ENCODE results near the gene SOAT2.
"Not testable (repeated sequence)": the region's sequence is repeated elsewhere in the genome, so short reads cannot be mapped to it uniquely, and the experiment has no call there.

The SOAT2 gene

GRCh38 chr12:53099071-53099882 lies 4.0 kb upstream of the SOAT2 start:
- Histone ChIP-seq H3K27ac (peak overlapping the region in 17 of 21 experiments; percentile 6 to 88 (median 73)), H3K4me3 (no peak overlapping the region)

GRCh38 chr12:53100466-53101151 lies 2.7 kb upstream of the SOAT2 start:
- Histone ChIP-seq H3K27ac (no peak overlapping the region), H3K4me3 (no peak overlapping the region)

- Histone ChIP-seq H3K4me3 (no peak overlapping the region), H3K27ac (no peak overlapping the region)
Observed at GRCh38 chr12:53101266-53101665, 2.0 kb upstream of the SOAT2 start.

GRCh38 chr12:53101931-53102781 lies 1.1 kb upstream of the SOAT2 start:
- no peak overlapping the region for H3K4me3 ChIP-seq
- peak overlapping the region in 6 of 21 experiments; percentile 16 to 59 (median 30) for H3K27ac ChIP-seq

GRCh38 chr12:53103860-53104305 lies 597 bp downstream of the SOAT2 start:
- Histone ChIP-seq H3K27ac (peak overlapping the region in 3 of 21 experiments; percentile 34 to 59 (median 37)), H3K4me3 (no peak overlapping the region)

GRCh38 chr12:53105256-53105655 lies 2.0 kb downstream of the SOAT2 start:
- no peak overlapping the region for H3K4me3 ChIP-seq

GRCh38 chr12:53105712-53106439 lies 2.6 kb downstream of the SOAT2 start:
- Histone ChIP-seq H3K4me3 (no peak overlapping the region), H3K27ac (no peak overlapping the region)

More at GRCh38 chr12:53105256-53105655, 2.0 kb downstream of the SOAT2 start:
- H3K27ac ChIP-seq, result no peak overlapping the region

- no peak overlapping the region for H3K27ac ChIP-seq
- no peak overlapping the region for H3K4me3 ChIP-seq
Observed at GRCh38 chr12:53107122-53107521, 3.8 kb downstream of the SOAT2 start.

GRCh38 chr12:53112431-53112830 lies 9.1 kb downstream of the SOAT2 start:
- H3K4me3 ChIP-seq, H3K27ac ChIP-seq: not testable (repeated sequence)

- no peak overlapping the region for H3K27ac ChIP-seq
- no peak overlapping the region for H3K4me3 ChIP-seq
Observed at GRCh38 chr12:53113136-53113705, 9.9 kb downstream of the SOAT2 start.

- Histone ChIP-seq H3K27ac (no peak overlapping the region), H3K4me3 (no peak overlapping the region)
Observed at GRCh38 chr12:53113951-53114350, 10.7 kb downstream of the SOAT2 start.

- no peak overlapping the region for H3K27ac ChIP-seq
- H3K4me3 ChIP-seq, result no peak overlapping the region
Observed at GRCh38 chr12:53115112-53115890, 12.0 kb downstream of the SOAT2 start.

- no peak overlapping the region for H3K4me3 ChIP-seq
Observed at GRCh38 chr12:53115891-53116648, 12.8 kb downstream of the SOAT2 start.

GRCh38 chr12:53118751-53119300 lies 15.5 kb downstream of the SOAT2 start:
- H3K27ac ChIP-seq, result no peak overlapping the region
- no peak overlapping the region for H3K4me3 ChIP-seq

More at GRCh38 chr12:53115891-53116648, 12.8 kb downstream of the SOAT2 start:
- no peak overlapping the region for H3K27ac ChIP-seq

- H3K27ac ChIP-seq, result no peak overlapping the region
- no peak overlapping the region for H3K4me3 ChIP-seq
Observed at GRCh38 chr12:53120685-53121525, 17.6 kb downstream of the SOAT2 start.

- no peak overlapping the region for H3K27ac ChIP-seq
Observed at GRCh38 chr12:53122961-53123468, 19.7 kb downstream of the SOAT2 start.

More at GRCh38 chr12:53122961-53123468, 19.7 kb downstream of the SOAT2 start:
- H3K4me3 ChIP-seq, result no peak overlapping the region
